HG03520 (cell line): ENCODE measurements around the gene RND3.

ENCODE experiments used
- ATAC-seq: cut with Tn5 transposase; IDR thresholded peaks from one replicate; pipeline ENCODE4 v1.9.1; 2021; ENCODE audit warnings: mild to moderate bottlenecking, moderate library complexity; ENCODE audit not compliant: unreplicated experiment

Gene RND3

GRCh38 chr2:150445398-150445797 lies 42.1 kb downstream of the RND3 start:
- ATAC-seq: no peak

- no peak for ATAC-seq
Observed at GRCh38 chr2:150442484-150442883, 45.0 kb downstream of the RND3 start.

- no peak for ATAC-seq
Observed at GRCh38 chr2:150441784-150442183, 45.7 kb downstream of the RND3 start.

- no peak for ATAC-seq
Observed at GRCh38 chr2:150441226-150441625, 46.2 kb downstream of the RND3 start.

GRCh38 chr2:150438654-150439053 lies 48.8 kb downstream of the RND3 start:
- no peak for ATAC-seq

GRCh38 chr2:150438041-150438440 lies 49.4 kb downstream of the RND3 start:
- ATAC-seq: no peak

GRCh38 chr2:150432312-150432625 lies 55.2 kb downstream of the RND3 start:
- no peak for ATAC-seq

GRCh38 chr2:150431561-150432311 lies 55.7 kb downstream of the RND3 start:
- ATAC-seq: no peak

- ATAC-seq: no peak
Observed at GRCh38 chr2:150429384-150429961, 58.0 kb downstream of the RND3 start.

GRCh38 chr2:150428641-150429040 lies 58.8 kb downstream of the RND3 start:
- no peak for ATAC-seq

- no peak for ATAC-seq
Observed at GRCh38 chr2:150427298-150427697, 60.2 kb downstream of the RND3 start.

GRCh38 chr2:150426724-150427123 lies 60.7 kb downstream of the RND3 start:
- ATAC-seq: no peak

- no peak for ATAC-seq
Observed at GRCh38 chr2:150426315-150426714, 61.2 kb downstream of the RND3 start.

GRCh38 chr2:150425121-150425955 lies 62.1 kb downstream of the RND3 start:
- no peak for ATAC-seq

GRCh38 chr2:150424406-150424805 lies 63.1 kb downstream of the RND3 start:
- ATAC-seq: no peak

- ATAC-seq: no peak
Observed at GRCh38 chr2:150421126-150421651, 66.3 kb downstream of the RND3 start.

GRCh38 chr2:150418916-150419315 lies 68.6 kb downstream of the RND3 start:
- no peak for ATAC-seq
